SK-N-MC (cell line): ENCODE data around the gene SERPINA6.
"Not testable (repeated sequence)": the region's sequence is repeated elsewhere in the genome, so short reads cannot be mapped to it uniquely, and the experiment has no call there.

Source experiments
- FOXP2 ChIP-seq: optimal IDR thresholded peaks from 2 replicates; pipeline ENCODE3; 2011; ENCODE audit warnings: mild to moderate bottlenecking, moderate library complexity; ENCODE audit not compliant: insufficient read depth; ENCODE audit errors: extremely low read length, control extremely low read depth
- POLR2AphosphoS5 ChIP-seq: IDR thresholded peaks from 2 replicates; pipeline ENCODE4 v1.6.1; 2012; ENCODE audit warnings: mild to moderate bottlenecking, low read depth, low read length, borderline replicate concordance

DNA sequence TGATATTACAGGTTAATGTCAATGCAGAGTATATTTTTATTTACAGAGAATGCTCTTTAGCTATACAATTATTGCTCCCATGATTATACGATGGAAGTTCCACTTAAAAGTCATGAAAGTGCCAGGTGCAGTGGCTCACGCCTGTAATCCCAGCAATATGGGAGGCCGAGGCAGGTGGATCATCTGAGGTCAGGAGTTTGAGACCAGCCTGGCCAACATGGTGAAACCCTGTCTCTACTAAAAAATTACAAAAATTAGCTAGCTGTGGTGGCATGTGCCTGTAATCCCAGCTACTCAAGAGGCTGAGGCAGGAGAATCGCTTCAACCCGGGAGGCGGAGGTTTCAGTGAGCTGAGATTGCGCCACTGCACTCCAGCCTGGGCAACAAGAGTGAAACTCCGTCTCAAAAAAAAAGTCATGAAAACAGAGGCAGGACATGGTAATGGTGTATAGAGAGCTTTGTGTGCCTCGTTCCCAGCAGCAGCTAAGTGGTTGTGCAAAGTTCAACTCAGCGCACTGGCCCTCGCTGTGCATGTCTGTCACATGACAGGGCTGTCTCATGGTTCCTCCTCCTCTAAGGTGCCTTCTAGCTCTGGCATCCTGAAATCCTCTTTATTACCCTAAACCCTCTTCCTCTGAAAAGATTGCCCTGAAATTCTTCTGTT is 46.1 kb downstream of the SERPINA6 start:
- TF ChIP-seq POLR2AphosphoS5, FOXP2: not testable (repeated sequence)
